Thoracic aorta (tissue), 2 donors: ENCODE data around the gene LTBP1. TPM values are rescaled to one million over a fixed set of nuclear protein-coding genes. Genes with fewer than 3 reads are reported as not detected.
A peak's percentile ranks its signal among the peaks of the same experiment; 100 is the strongest.
"Not testable (repeated sequence)": the region's sequence is repeated elsewhere in the genome, so short reads cannot be mapped to it uniquely, and the experiment has no call there.

Source experiments
- ATAC-seq: fragments of 150-250 bp; one replicate; pipeline ENCODE4 v1.8.0; 2017; ENCODE audit warnings: low read depth; ENCODE audit not compliant: insufficient number of reproducible peaks, low FRiP score
- DNase-seq: peaks from one replicate; pipeline ENCODE4 v3.0.0-alpha.2; 2020; ENCODE audit warnings: low spot score
- H3K27ac ChIP-seq, 2 donors: fragments of 200-600 bp; sonication (generic); 1 replicate in 1 of 2; 2 replicates in 1 of 2; pipeline ENCODE4 v1.5.1; 2016; ENCODE audit warnings: mild to moderate bottlenecking in 2 of 2, moderate library complexity in 2 of 2
- H3K27me3 ChIP-seq: fragments of 200-600 bp; sonication (generic); replicated peaks from 2 replicates; pipeline ENCODE4 v1.6.0; 2016; ENCODE audit warnings: mild to moderate bottlenecking; ENCODE audit not compliant: insufficient read depth
- H3K36me3 ChIP-seq: fragments of 200-600 bp; sonication (generic); one replicate; pipeline ENCODE4 v1.5.1; 2016
- H3K4me1 ChIP-seq, 2 donors: fragments of 200-600 bp; sonication (generic); 1 replicate in 1 of 2; 2 replicates in 1 of 2; pipeline versions ENCODE4 v1.5.1 to v1.6.0; 2016; ENCODE audit warnings: low read depth in 2 of 2, mild to moderate bottlenecking in 1 of 2; ENCODE audit not compliant: control insufficient read depth in 1 of 2
- H3K4me3 ChIP-seq: fragments of 200-600 bp; sonication (generic); 2 replicates; pipeline ENCODE4 v1.5.1; 2016; ENCODE audit warnings: mild to moderate bottlenecking
- H3K9me3 ChIP-seq: fragments of 200-600 bp; sonication (generic); 2 replicates; pipeline ENCODE4 v1.5.1; 2016
- total RNA-seq, 2 donors: library from RNA; depleted of rRNA; stranded (reverse); fragments of >200 nt; gene quantifications; one replicate each; pipeline versions ENCODE4 v1.1.0 to v1.2.3, GENCODE V29; 2016
- TF ChIP-seq, protein P1 (sequence below): fragments of 200-600 bp; sonication (generic); IDR thresholded peaks from one replicate; pipeline ENCODE4 v1.5.1; 2019; ENCODE audit warnings: antibody characterized with exemption

The LTBP1 gene
- total RNA-seq, 2 donors from 2014 or later = 584 to 786 TPM

- ATAC-seq (no peak), DNase-seq (no peak)
- Histone ChIP-seq H3K27ac (peak overlapping the region; percentile 21 to 61), H3K4me3 (no peak overlapping the region), H3K4me1 (peaks cover 14 to 58% of the 10 kb centered on the region in 2 donors), H3K36me3 (peaks cover 20% of the 10 kb centered on the region), H3K9me3 (no peaks in the 10 kb centered on the region), H3K27me3 (no peaks in the 10 kb centered on the region)
- TF ChIP-seq, protein P1, sequence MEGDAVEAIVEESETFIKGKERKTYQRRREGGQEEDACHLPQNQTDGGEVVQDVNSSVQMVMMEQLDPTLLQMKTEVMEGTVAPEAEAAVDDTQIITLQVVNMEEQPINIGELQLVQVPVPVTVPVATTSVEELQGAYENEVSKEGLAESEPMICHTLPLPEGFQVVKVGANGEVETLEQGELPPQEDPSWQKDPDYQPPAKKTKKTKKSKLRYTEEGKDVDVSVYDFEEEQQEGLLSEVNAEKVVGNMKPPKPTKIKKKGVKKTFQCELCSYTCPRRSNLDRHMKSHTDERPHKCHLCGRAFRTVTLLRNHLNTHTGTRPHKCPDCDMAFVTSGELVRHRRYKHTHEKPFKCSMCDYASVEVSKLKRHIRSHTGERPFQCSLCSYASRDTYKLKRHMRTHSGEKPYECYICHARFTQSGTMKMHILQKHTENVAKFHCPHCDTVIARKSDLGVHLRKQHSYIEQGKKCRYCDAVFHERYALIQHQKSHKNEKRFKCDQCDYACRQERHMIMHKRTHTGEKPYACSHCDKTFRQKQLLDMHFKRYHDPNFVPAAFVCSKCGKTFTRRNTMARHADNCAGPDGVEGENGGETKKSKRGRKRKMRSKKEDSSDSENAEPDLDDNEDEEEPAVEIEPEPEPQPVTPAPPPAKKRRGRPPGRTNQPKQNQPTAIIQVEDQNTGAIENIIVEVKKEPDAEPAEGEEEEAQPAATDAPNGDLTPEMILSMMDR = no peak
Observed at GRCh38 chr2:33383855-33384598, 437.3 kb downstream of the LTBP1 start.

GRCh38 chr2:33384599-33384961 is 437.8 kb downstream of the LTBP1 start:
- no peak for ATAC-seq
- Histone ChIP-seq H3K4me1 (peaks cover 14 to 60% of the 10 kb centered on the region in 2 donors), H3K9me3 (no peaks in the 10 kb centered on the region), H3K4me3 (no peak overlapping the region), H3K36me3 (peaks cover 25% of the 10 kb centered on the region), H3K27me3 (no peaks in the 10 kb centered on the region), H3K27ac (peak overlapping the region; percentile 21 to 61)
- DNase-seq = no peak
- TF ChIP-seq, protein P1 = no peak

DNA sequence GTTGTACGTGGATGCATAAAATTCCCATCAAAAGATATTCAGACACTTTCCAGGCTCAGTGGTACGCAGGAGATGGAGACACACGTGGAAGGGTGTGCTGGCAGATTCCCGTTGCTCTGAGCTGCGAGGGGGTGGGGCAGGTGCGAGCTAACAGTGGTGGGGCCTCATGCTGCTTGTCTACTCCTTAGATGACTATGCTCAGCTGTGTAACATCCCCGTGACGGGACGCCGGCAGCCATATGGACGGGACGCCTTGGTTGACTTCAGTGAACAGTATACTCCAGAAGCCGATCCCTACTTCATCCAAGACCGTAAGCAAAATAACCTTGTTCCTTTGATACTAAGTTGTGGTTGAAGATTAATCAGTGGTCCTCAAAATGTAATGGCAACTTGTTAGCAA is 442.2 kb downstream of the LTBP1 start:
- TF ChIP-seq, protein P1 = no peak
- DNase-seq (no peak), ATAC-seq (no peak)
- no peak overlapping the region for H3K4me3 ChIP-seq
- peaks cover 18% of the 10 kb centered on the region for H3K36me3 ChIP-seq
- H3K27me3 ChIP-seq = no peaks in the 10 kb centered on the region
- peaks cover 14 to 65% of the 10 kb centered on the region in 2 donors for H3K4me1 ChIP-seq
- no peaks in the 10 kb centered on the region for H3K9me3 ChIP-seq
- no peak overlapping the region for H3K27ac ChIP-seq

- not testable (repeated sequence) for ATAC-seq, DNase-seq, H3K4me3 ChIP-seq, H3K9me3 ChIP-seq, H3K27me3 ChIP-seq
- Histone ChIP-seq H3K4me1 (peaks cover 8 to 58% of the 10 kb centered on the region in 2 donors), H3K27ac (peak overlapping the region in 1 of 2 donors; percentile 25), H3K36me3 (peaks cover 18% of the 10 kb centered on the region)
Observed at GRCh38 chr2:33389695-33390094, 442.9 kb downstream of the LTBP1 start.

DNA sequence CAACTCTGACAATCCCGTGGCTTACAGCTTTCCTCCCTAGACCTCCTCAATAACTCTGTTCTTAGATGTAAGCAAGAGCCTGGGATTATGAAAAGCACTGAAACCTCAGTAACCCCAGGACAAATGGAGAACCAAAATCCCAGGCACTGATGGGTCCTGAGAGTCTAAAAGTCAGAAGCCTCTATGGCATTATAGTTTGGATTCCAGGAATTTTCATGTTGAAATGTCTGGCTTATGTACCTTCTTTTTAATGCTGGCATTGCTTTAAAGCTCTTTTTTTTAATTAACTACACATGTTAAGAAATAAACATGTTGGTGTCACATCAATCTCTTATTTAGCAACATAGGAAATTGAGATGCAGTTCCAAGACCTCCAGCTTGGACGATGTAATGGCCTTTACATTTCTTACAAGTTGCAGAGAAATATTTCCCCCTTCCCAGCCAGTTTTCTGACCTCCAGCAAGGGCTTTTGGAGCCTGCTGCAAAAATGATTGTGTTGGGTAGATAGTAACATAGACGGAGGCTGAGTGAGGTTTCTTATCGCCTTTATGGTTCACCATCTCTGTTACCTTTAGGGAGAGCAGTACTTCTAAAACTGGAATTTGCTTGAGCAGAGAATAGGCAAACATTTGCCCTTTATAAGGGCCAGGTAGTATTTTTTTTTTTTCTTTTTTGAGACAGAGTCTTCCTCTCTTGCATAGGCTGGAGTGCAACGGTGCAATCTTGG is 444.9 kb downstream of the LTBP1 start:
- no peak overlapping the region for H3K4me3 ChIP-seq
- H3K27ac ChIP-seq = peak overlapping the region in 1 of 2 donors; percentile 20
- no peaks in the 10 kb centered on the region for H3K27me3 ChIP-seq
- DNase-seq (no peak), ATAC-seq (no peak)
- TF ChIP-seq, protein P1 = no peak
- no peaks in the 10 kb centered on the region for H3K9me3 ChIP-seq
- H3K36me3 ChIP-seq = peaks cover 18% of the 10 kb centered on the region
- H3K4me1 ChIP-seq = peaks cover 6 to 42% of the 10 kb centered on the region in 2 donors
